GM23338 (cell line): ENCODE measurements around the gene RBBP8. TPM values are rescaled to one million over a fixed set of nuclear protein-coding genes. Genes with fewer than 3 reads are reported as not detected.

ENCODE experiments used
- ATAC-seq: fragments of 200-7000 bp; cut with Tn5 transposase; 3 replicates; pipeline ENCODE4 v1.9.1; 2020
- DNase-seq: peaks from one replicate; pipeline ENCODE4 v3.0.0-alpha.2; 2015; ENCODE audit warnings: low spot score
- H2AFZ ChIP-seq: fragments of 200-600 bp; sonication (generic); 2 replicates; pipeline ENCODE4 v1.8.0; 2016; ENCODE audit warnings: antibody characterized with exemption, mild to moderate bottlenecking, moderate library complexity
- H3F3A ChIP-seq: fragments of 200-600 bp; sonication (generic); replicated peaks from 2 replicates; pipeline ENCODE4 v1.8.0; 2017; ENCODE audit warnings: antibody characterized with exemption, mixed run types, low read depth
- H3K27ac ChIP-seq: fragments of 200-600 bp; sonication (generic); 2 replicates; pipeline ENCODE4 v1.6.1; 2016; ENCODE audit warnings: low read depth
- H3K27me3 ChIP-seq: fragments of 200-600 bp; sonication (generic); 2 replicates; pipeline ENCODE4 v1.8.0; 2016; ENCODE audit warnings: mild to moderate bottlenecking, mixed run types, moderate library complexity; ENCODE audit not compliant: insufficient read depth
- H3K36me3 ChIP-seq: fragments of 200-600 bp; sonication (generic); 2 replicates; pipeline ENCODE4 v1.8.0; 2016; ENCODE audit warnings: mild to moderate bottlenecking; ENCODE audit not compliant: insufficient read depth
- H3K4me1 ChIP-seq: fragments of 200-600 bp; sonication (generic); 2 replicates; pipeline ENCODE4 v1.8.0; 2016; ENCODE audit warnings: mild to moderate bottlenecking, moderate library complexity; ENCODE audit not compliant: insufficient read depth
- H3K4me2 ChIP-seq: fragments of 200-600 bp; sonication (generic); 2 replicates; pipeline ENCODE4 v1.7.1; 2017; ENCODE audit warnings: mixed run types
- H3K4me3 ChIP-seq: fragments of 200-600 bp; sonication (generic); 2 replicates; pipeline ENCODE4 v1.6.1; 2016; ENCODE audit warnings: mixed run types
- H3K79me2 ChIP-seq: fragments of 200-600 bp; sonication (generic); replicated peaks from 2 replicates; pipeline ENCODE4 v1.8.0; 2017; ENCODE audit warnings: mild to moderate bottlenecking; ENCODE audit not compliant: insufficient read depth
- H3K9me2 ChIP-seq: fragments of 200-600 bp; sonication (generic); 2 replicates; pipeline ENCODE4 v1.8.0; 2017; ENCODE audit not compliant: insufficient read depth
- H4K20me1 ChIP-seq: fragments of 200-600 bp; sonication (generic); replicated peaks from 2 replicates; pipeline ENCODE4 v1.8.0; 2017; ENCODE audit warnings: mild to moderate bottlenecking; ENCODE audit not compliant: insufficient read depth
- H3K27ac Mint-ChIP-seq: 2 replicates; pipeline ENCODE4 v1.8.0; 2020; ENCODE audit warnings: inconsistent platforms, mild to moderate bottlenecking, moderate library complexity, mixed read lengths
- H3K27me3 Mint-ChIP-seq: 3 replicates; pipeline ENCODE4 v1.8.0; 2022; ENCODE audit warnings: low read depth, mild to moderate bottlenecking, moderate library complexity, mixed read lengths, inconsistent platforms; ENCODE audit not compliant: insufficient read depth, poor library complexity
- H3K36me3 Mint-ChIP-seq: 3 replicates; pipeline ENCODE4 v1.8.0; 2021; ENCODE audit warnings: low read depth, mild to moderate bottlenecking, inconsistent platforms, moderate library complexity, mixed read lengths
- H3K4me1 Mint-ChIP-seq: 3 replicates; pipeline ENCODE4 v1.8.0; 2020; ENCODE audit warnings: mild to moderate bottlenecking, inconsistent platforms, mixed read lengths
- H3K4me3 Mint-ChIP-seq: 3 replicates; pipeline ENCODE4 v1.8.0; 2021; ENCODE audit warnings: moderate library complexity, mild to moderate bottlenecking, inconsistent platforms, mixed read lengths
- H3K9me3 Mint-ChIP-seq: 3 replicates; pipeline ENCODE4 v1.8.0; 2020; ENCODE audit warnings: moderate library complexity, mild to moderate bottlenecking, inconsistent platforms, mixed read lengths
- CREB1 ChIP-seq: fragments of 250-450 bp; sonication (Bioruptor Pico); IDR thresholded peaks from 2 replicates; pipeline ENCODE4 v1.5.0; 2020; ENCODE audit warnings: low read depth, mild to moderate bottlenecking, moderate library complexity
- EZH2 ChIP-seq: fragments of 200-600 bp; sonication (generic); IDR thresholded peaks from one replicate; pipeline ENCODE4 v1.8.0; 2017; ENCODE audit warnings: antibody characterized with exemption, mild to moderate bottlenecking, low read depth; ENCODE audit not compliant: unreplicated experiment
- EZH2phosphoT487 ChIP-seq: fragments of 200-600 bp; sonication (generic); IDR thresholded peaks from one replicate; pipeline ENCODE4 v1.8.1; 2018; ENCODE audit warnings: antibody characterized with exemption; ENCODE audit not compliant: unreplicated experiment
- POLR2AphosphoS5 ChIP-seq: IDR thresholded peaks from 2 replicates; pipeline ENCODE4 v1.6.1; 2016; ENCODE audit warnings: antibody characterized with exemption, low read depth
- ZNF114 ChIP-seq: fragments of 250-450 bp; sonication (Bioruptor Pico); IDR thresholded peaks from 2 replicates; pipeline ENCODE4 v1.5.0; 2020; ENCODE audit warnings: mild to moderate bottlenecking, moderate library complexity
- ZNF331 ChIP-seq: fragments of 250-450 bp; sonication (Bioruptor Pico); IDR thresholded peaks from 2 replicates; pipeline ENCODE4 v1.5.0; 2020; ENCODE audit warnings: low read depth, mild to moderate bottlenecking, moderate library complexity
- polyA plus RNA-seq: library from polyadenylated mRNA; unstranded; fragments of >200 nt; fragmentation: Nextera tagmentation; extraction: Ambion mirVana; gene quantifications from 2 replicates; pipeline ENCODE4 v1.2.1, GENCODE V29; 2016
- total RNA-seq: library from RNA; depleted of rRNA; stranded (reverse); fragments of >200 nt; shearing (Covaris generic); gene quantifications from 2 replicates; pipeline ENCODE4 v1.2.3, GENCODE V29; 2014
- TF ChIP-seq, protein P1 (sequence below): fragments of 250-450 bp; sonication (Bioruptor Pico); IDR thresholded peaks from 2 replicates; pipeline ENCODE4 v1.5.0; 2020; ENCODE audit warnings: mild to moderate bottlenecking, moderate library complexity
- TF ChIP-seq, protein P2 (sequence below), 2 experiments: fragments of 200-600 bp in 1 of 2; sonication (generic) in 1 of 2; conservative IDR thresholded peaks; 2 replicates each; pipeline versions ENCODE4 v1.5.1 to v1.6.1; 2016 to 2017; ENCODE audit warnings: antibody characterized with exemption in 2 of 2, low read depth in 2 of 2, mild to moderate bottlenecking in 2 of 2, moderate library complexity in 1 of 2
- TF ChIP-seq, protein P3 (sequence below): IDR thresholded peaks from 2 replicates; pipeline ENCODE4 v1.6.1; 2016; ENCODE audit warnings: antibody characterized with exemption

Gene RBBP8
- total and polyA plus RNA-seq, 2 experiments from 2014 or later, result 53.3 to 55.6 TPM

DNA sequence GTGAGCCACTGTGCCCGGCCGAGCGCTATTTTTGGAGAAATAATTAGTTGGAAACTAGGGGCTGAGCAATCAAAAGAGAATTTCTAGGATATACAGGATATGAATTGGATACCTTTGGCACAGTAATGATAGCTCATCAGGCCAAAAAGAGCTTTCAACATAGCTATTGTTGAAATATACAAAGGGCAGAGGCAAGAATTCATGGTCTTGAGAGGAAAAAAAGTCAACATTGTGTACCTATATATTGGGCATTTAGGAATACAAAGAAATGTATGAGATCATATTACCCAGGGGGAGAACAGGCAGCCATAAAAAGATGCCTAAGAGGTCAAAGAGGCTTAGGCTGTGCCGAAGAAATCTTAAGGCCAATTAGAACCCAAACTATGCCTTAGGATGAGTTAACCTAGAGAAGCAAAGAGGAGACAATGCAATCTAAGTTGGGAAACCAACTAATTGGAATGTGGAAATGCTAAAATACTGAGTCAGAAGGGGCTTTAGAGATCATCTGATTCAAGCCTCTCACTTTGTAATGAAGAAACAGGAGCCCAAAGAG lies 99.0 kb downstream of the RBBP8 start (continued):
- TF ChIP-seq, protein P1, sequence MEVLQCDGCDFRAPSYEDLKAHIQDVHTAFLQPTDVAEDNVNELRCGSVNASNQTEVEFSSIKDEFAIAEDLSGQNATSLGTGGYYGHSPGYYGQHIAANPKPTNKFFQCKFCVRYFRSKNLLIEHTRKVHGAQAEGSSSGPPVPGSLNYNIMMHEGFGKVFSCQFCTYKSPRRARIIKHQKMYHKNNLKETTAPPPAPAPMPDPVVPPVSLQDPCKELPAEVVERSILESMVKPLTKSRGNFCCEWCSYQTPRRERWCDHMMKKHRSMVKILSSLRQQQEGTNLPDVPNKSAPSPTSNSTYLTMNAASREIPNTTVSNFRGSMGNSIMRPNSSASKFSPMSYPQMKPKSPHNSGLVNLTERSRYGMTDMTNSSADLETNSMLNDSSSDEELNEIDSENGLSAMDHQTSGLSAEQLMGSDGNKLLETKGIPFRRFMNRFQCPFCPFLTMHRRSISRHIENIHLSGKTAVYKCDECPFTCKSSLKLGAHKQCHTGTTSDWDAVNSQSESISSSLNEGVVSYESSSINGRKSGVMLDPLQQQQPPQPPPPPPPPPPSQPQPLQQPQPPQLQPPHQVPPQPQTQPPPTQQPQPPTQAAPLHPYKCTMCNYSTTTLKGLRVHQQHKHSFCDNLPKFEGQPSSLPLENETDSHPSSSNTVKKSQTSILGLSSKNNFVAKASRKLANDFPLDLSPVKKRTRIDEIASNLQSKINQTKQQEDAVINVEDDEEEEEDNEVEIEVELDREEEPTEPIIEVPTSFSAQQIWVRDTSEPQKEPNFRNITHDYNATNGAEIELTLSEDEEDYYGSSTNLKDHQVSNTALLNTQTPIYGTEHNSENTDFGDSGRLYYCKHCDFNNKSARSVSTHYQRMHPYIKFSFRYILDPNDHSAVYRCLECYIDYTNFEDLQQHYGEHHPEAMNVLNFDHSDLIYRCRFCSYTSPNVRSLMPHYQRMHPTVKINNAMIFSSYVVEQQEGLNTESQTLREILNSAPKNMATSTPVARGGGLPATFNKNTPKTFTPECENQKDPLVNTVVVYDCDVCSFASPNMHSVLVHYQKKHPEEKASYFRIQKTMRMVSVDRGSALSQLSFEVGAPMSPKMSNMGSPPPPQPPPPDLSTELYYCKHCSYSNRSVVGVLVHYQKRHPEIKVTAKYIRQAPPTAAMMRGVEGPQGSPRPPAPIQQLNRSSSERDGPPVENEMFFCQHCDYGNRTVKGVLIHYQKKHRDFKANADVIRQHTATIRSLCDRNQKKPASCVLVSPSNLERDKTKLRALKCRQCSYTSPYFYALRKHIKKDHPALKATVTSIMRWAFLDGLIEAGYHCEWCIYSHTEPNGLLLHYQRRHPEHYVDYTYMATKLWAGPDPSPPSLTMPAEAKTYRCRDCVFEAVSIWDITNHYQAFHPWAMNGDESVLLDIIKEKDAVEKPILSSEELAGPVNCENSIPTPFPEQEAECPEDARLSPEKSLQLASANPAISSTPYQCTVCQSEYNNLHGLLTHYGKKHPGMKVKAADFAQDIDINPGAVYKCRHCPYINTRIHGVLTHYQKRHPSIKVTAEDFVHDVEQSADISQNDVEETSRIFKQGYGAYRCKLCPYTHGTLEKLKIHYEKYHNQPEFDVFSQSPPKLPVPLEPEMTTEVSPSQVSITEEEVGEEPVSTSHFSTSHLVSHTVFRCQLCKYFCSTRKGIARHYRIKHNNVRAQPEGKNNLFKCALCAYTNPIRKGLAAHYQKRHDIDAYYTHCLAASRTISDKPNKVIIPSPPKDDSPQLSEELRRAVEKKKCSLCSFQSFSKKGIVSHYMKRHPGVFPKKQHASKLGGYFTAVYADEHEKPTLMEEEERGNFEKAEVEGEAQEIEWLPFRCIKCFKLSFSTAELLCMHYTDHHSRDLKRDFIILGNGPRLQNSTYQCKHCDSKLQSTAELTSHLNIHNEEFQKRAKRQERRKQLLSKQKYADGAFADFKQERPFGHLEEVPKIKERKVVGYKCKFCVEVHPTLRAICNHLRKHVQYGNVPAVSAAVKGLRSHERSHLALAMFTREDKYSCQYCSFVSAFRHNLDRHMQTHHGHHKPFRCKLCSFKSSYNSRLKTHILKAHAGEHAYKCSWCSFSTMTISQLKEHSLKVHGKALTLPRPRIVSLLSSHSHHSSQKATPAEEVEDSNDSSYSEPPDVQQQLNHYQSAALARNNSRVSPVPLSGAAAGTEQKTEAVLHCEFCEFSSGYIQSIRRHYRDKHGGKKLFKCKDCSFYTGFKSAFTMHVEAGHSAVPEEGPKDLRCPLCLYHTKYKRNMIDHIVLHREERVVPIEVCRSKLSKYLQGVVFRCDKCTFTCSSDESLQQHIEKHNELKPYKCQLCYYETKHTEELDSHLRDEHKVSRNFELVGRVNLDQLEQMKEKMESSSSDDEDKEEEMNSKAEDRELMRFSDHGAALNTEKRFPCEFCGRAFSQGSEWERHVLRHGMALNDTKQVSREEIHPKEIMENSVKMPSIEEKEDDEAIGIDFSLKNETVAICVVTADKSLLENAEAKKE (CRISPR knock-in tag), result no peak

DNA sequence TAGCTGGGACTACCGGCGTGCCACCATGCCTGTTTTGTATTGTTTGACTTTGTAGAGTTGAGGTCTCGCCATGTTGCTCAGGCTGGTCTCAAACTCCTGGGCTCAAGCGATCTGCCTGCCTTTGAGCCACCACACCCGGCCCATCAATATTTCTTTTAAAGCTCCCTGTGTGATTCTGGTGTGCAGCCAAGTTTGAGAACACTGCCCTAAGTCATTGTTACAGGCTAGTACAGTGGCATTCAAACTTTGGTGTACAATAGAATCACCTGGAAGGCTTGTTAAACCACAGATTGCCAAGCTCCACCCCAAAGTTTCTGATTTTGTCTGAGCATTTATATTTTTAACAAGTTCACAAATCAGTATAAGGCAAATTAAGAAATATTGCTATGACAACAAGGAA lies 99.9 kb downstream of the RBBP8 start:
- ATAC-seq, result no peak
- Histone ChIP-seq H3K4me1 (0 out of 2 replicates have a peak, but pooled peaks cover 5% of the 10 kb centered on the region), H3K4me2 (no peak overlapping the region), H3K4me3 (no peak overlapping the region), H3K9me2 (no peaks in the 10 kb centered on the region), H2AFZ (no peak overlapping the region), H3K27ac (no peak overlapping the region), H3F3A (no peaks in the 10 kb centered on the region), H3K36me3 (no peaks in the 10 kb centered on the region), H3K27me3 (no peaks in the 10 kb centered on the region), H3K79me2 (no peaks in the 10 kb centered on the region), H4K20me1 (no peaks in the 10 kb centered on the region)
- no peak overlapping the region for H3K27ac Mint-ChIP-seq
- DNase-seq, result no peak
- H3K9me3 Mint-ChIP-seq, result no peaks in the 10 kb centered on the region
- peaks cover 21% of the 10 kb centered on the region for H3K4me1 Mint-ChIP-seq
- peaks cover 8% of the 10 kb centered on the region for H3K27me3 Mint-ChIP-seq
- peaks cover 2% of the 10 kb centered on the region; the same call in 1 of the 3 replicates for H3K36me3 Mint-ChIP-seq
- no peak overlapping the region for H3K4me3 Mint-ChIP-seq
- TF ChIP-seq, protein P2, sequence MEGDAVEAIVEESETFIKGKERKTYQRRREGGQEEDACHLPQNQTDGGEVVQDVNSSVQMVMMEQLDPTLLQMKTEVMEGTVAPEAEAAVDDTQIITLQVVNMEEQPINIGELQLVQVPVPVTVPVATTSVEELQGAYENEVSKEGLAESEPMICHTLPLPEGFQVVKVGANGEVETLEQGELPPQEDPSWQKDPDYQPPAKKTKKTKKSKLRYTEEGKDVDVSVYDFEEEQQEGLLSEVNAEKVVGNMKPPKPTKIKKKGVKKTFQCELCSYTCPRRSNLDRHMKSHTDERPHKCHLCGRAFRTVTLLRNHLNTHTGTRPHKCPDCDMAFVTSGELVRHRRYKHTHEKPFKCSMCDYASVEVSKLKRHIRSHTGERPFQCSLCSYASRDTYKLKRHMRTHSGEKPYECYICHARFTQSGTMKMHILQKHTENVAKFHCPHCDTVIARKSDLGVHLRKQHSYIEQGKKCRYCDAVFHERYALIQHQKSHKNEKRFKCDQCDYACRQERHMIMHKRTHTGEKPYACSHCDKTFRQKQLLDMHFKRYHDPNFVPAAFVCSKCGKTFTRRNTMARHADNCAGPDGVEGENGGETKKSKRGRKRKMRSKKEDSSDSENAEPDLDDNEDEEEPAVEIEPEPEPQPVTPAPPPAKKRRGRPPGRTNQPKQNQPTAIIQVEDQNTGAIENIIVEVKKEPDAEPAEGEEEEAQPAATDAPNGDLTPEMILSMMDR (conservative IDR thresholded peaks at IDR 0.05; ENCODE audit: low read depth in 2 of 2), result no peak
- TF ChIP-seq, protein P3, sequence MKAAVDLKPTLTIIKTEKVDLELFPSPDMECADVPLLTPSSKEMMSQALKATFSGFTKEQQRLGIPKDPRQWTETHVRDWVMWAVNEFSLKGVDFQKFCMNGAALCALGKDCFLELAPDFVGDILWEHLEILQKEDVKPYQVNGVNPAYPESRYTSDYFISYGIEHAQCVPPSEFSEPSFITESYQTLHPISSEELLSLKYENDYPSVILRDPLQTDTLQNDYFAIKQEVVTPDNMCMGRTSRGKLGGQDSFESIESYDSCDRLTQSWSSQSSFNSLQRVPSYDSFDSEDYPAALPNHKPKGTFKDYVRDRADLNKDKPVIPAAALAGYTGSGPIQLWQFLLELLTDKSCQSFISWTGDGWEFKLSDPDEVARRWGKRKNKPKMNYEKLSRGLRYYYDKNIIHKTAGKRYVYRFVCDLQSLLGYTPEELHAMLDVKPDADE, result no peak
- TF ChIP-seq EZH2 (no peak), POLR2AphosphoS5 (no peak), ZNF114 (CRISPR knock-in tag) (no peak), ZNF331 (no peak), CREB1 (CRISPR knock-in tag) (no peak), EZH2phosphoT487 (no peak)
